Measurements from ENCODE around the gene PEPD.

The PEPD gene

GRCh38 chr19:33472691-33473652, 48.6 kb downstream of the PEPD start:
- H3K27me3 ChIP-seq (ENCODE audit: insufficient read depth, low read length), result no peaks in the 10 kb centered on the region
- 0 out of 2 replicates have a peak, but pooled peaks cover 7% of the 10 kb centered on the region for H3K36me3 ChIP-seq (ENCODE audit: insufficient read depth, low read length)
- H3K4me3 ChIP-seq (ENCODE audit: low read depth, low read length), result no peak overlapping the region
- H3K4me1 ChIP-seq (ENCODE audit: control insufficient read depth, insufficient read depth, low read length, unreplicated experiment), result peaks cover 20% of the 10 kb centered on the region
- H2AFZ ChIP-seq (ENCODE audit: low read length, unreplicated experiment), result no peak overlapping the region
- peak overlapping the region; percentile 99 for H3K27ac ChIP-seq (ENCODE audit: low read depth, low read length)
- no peaks in the 10 kb centered on the region for H3K79me2 ChIP-seq (ENCODE audit: control insufficient read depth, insufficient read depth, low read length, unreplicated experiment)

GRCh38 chr19:33472226-33472625, 49.4 kb downstream of the PEPD start:
- Histone ChIP-seq H3K36me3 (ENCODE audit: insufficient read depth, low read length) (0 out of 2 replicates have a peak, but pooled peaks cover under 1% of the 10 kb centered on the region), H3K4me3 (ENCODE audit: low read depth, low read length) (no peak overlapping the region), H3K27ac (ENCODE audit: low read depth, low read length) (peak overlapping the region; percentile 99), H3K4me1 (ENCODE audit: control insufficient read depth, insufficient read depth, low read length, unreplicated experiment) (peaks cover 20% of the 10 kb centered on the region), H3K79me2 (ENCODE audit: control insufficient read depth, insufficient read depth, low read length, unreplicated experiment) (no peaks in the 10 kb centered on the region), H3K27me3 (ENCODE audit: insufficient read depth, low read length) (no peaks in the 10 kb centered on the region), H2AFZ (ENCODE audit: low read length, unreplicated experiment) (no peak overlapping the region)

GRCh38 chr19:33471111-33471996, 50.2 kb downstream of the PEPD start:
- no peaks in the 10 kb centered on the region for H3K36me3 ChIP-seq (ENCODE audit: insufficient read depth, low read length)
- no peaks in the 10 kb centered on the region for H3K27me3 ChIP-seq (ENCODE audit: insufficient read depth, low read length)
- H2AFZ ChIP-seq (ENCODE audit: low read length, unreplicated experiment), result no peak overlapping the region
- no peak overlapping the region for H3K4me3 ChIP-seq (ENCODE audit: low read depth, low read length)
- H3K27ac ChIP-seq (ENCODE audit: low read depth, low read length), result no peak overlapping the region
- H3K79me2 ChIP-seq (ENCODE audit: control insufficient read depth, insufficient read depth, low read length, unreplicated experiment), result no peaks in the 10 kb centered on the region
- peaks cover 20% of the 10 kb centered on the region for H3K4me1 ChIP-seq (ENCODE audit: control insufficient read depth, insufficient read depth, low read length, unreplicated experiment)

GRCh38 chr19:33470686-33471085, 50.9 kb downstream of the PEPD start:
- H3K27ac ChIP-seq (ENCODE audit: low read depth, low read length), result no peak overlapping the region
- no peak overlapping the region for H3K4me3 ChIP-seq (ENCODE audit: low read depth, low read length)
- no peaks in the 10 kb centered on the region for H3K27me3 ChIP-seq (ENCODE audit: insufficient read depth, low read length)

GRCh38 chr19:33470040-33470330, 51.6 kb downstream of the PEPD start:
- H3K27ac ChIP-seq (ENCODE audit: low read depth, low read length), result no peak overlapping the region
- H3K4me1 ChIP-seq (ENCODE audit: control insufficient read depth, insufficient read depth, low read length, unreplicated experiment), result peaks cover 20% of the 10 kb centered on the region
- no peak overlapping the region for H3K4me3 ChIP-seq (ENCODE audit: low read depth, low read length)
- no peak overlapping the region for H2AFZ ChIP-seq (ENCODE audit: low read length, unreplicated experiment)
- H3K79me2 ChIP-seq (ENCODE audit: control insufficient read depth, insufficient read depth, low read length, unreplicated experiment), result no peaks in the 10 kb centered on the region
- H3K36me3 ChIP-seq (ENCODE audit: insufficient read depth, low read length), result no peaks in the 10 kb centered on the region
- no peaks in the 10 kb centered on the region for H3K27me3 ChIP-seq (ENCODE audit: insufficient read depth, low read length)

More at GRCh38 chr19:33470686-33471085, 50.9 kb downstream of the PEPD start:
- Histone ChIP-seq H3K79me2 (ENCODE audit: control insufficient read depth, insufficient read depth, low read length, unreplicated experiment) (no peaks in the 10 kb centered on the region), H3K36me3 (ENCODE audit: insufficient read depth, low read length) (no peaks in the 10 kb centered on the region), H2AFZ (ENCODE audit: low read length, unreplicated experiment) (no peak overlapping the region), H3K4me1 (ENCODE audit: control insufficient read depth, insufficient read depth, low read length, unreplicated experiment) (peaks cover 20% of the 10 kb centered on the region)

GRCh38 chr19:33469171-33470039, 52.2 kb downstream of the PEPD start:
- Histone ChIP-seq H3K27ac (ENCODE audit: low read depth, low read length) (no peak overlapping the region), H3K4me3 (ENCODE audit: low read depth, low read length) (no peak overlapping the region), H3K4me1 (ENCODE audit: control insufficient read depth, insufficient read depth, low read length, unreplicated experiment) (peaks cover 20% of the 10 kb centered on the region), H3K79me2 (ENCODE audit: control insufficient read depth, insufficient read depth, low read length, unreplicated experiment) (no peaks in the 10 kb centered on the region), H3K27me3 (ENCODE audit: insufficient read depth, low read length) (no peaks in the 10 kb centered on the region), H3K36me3 (ENCODE audit: insufficient read depth, low read length) (no peaks in the 10 kb centered on the region), H2AFZ (ENCODE audit: low read length, unreplicated experiment) (no peak overlapping the region)

GRCh38 chr19:33468361-33469170, 53.0 kb downstream of the PEPD start:
- Histone ChIP-seq H3K27me3 (ENCODE audit: insufficient read depth, low read length) (no peaks in the 10 kb centered on the region), H3K4me3 (ENCODE audit: low read depth, low read length) (no peak overlapping the region), H3K79me2 (ENCODE audit: control insufficient read depth, insufficient read depth, low read length, unreplicated experiment) (no peaks in the 10 kb centered on the region), H3K36me3 (ENCODE audit: insufficient read depth, low read length) (no peaks in the 10 kb centered on the region), H3K27ac (ENCODE audit: low read depth, low read length) (no peak overlapping the region), H3K4me1 (ENCODE audit: control insufficient read depth, insufficient read depth, low read length, unreplicated experiment) (peaks cover 13% of the 10 kb centered on the region), H2AFZ (ENCODE audit: low read length, unreplicated experiment) (no peak overlapping the region)

GRCh38 chr19:33467851-33468250, 53.7 kb downstream of the PEPD start:
- Histone ChIP-seq H3K4me3 (ENCODE audit: low read depth, low read length) (no peak overlapping the region), H2AFZ (ENCODE audit: low read length, unreplicated experiment) (no peak overlapping the region), H3K27me3 (ENCODE audit: insufficient read depth, low read length) (no peaks in the 10 kb centered on the region), H3K27ac (ENCODE audit: low read depth, low read length) (no peak overlapping the region), H3K4me1 (ENCODE audit: control insufficient read depth, insufficient read depth, low read length, unreplicated experiment) (peaks cover 7% of the 10 kb centered on the region), H3K36me3 (ENCODE audit: insufficient read depth, low read length) (no peaks in the 10 kb centered on the region), H3K79me2 (ENCODE audit: control insufficient read depth, insufficient read depth, low read length, unreplicated experiment) (no peaks in the 10 kb centered on the region)

- Histone ChIP-seq H3K36me3 (ENCODE audit: insufficient read depth, low read length) (no peaks in the 10 kb centered on the region), H3K27ac (ENCODE audit: low read depth, low read length) (no peak overlapping the region), H3K4me3 (ENCODE audit: low read depth, low read length) (no peak overlapping the region)
These were observed 55.8 kb downstream of the PEPD start for GRCh38 chr19:33465834-33466233.

More at GRCh38 chr19:33465834-33466233, 55.8 kb downstream of the PEPD start:
- H2AFZ ChIP-seq (ENCODE audit: low read length, unreplicated experiment), result no peak overlapping the region
- no peaks in the 10 kb centered on the region for H3K27me3 ChIP-seq (ENCODE audit: insufficient read depth, low read length)
- no peaks in the 10 kb centered on the region for H3K4me1 ChIP-seq (ENCODE audit: control insufficient read depth, insufficient read depth, low read length, unreplicated experiment)
- no peaks in the 10 kb centered on the region for H3K79me2 ChIP-seq (ENCODE audit: control insufficient read depth, insufficient read depth, low read length, unreplicated experiment)
